T47D (cell line): ENCODE measurements around the gene SFPQ.
"Not testable (repeated sequence)": the region's sequence is repeated elsewhere in the genome, so short reads cannot be mapped to it uniquely, and the experiment has no call there.

Experiments used
- DNase-seq, 2 experiments: peaks; one replicate each; pipeline versions ENCODE4 v3.0.0 to v3.0.0-alpha.2; 2011 to 2012; ENCODE audit warnings: low read depth in 1 of 2, low spot score in 1 of 2
- JUND ChIP-seq: IDR thresholded peaks from 2 replicates; pipeline ENCODE4 v1.6.1; 2012; ENCODE audit warnings: low read depth
- in situ Hi-C: cut with HindIII; loops from 2 replicates; pipeline ENCODE4 v1.10.0; 2016; ENCODE audit warnings: low sequenced_read_pairs, low pct_unique_long_range_greater_than_20kb

Gene SFPQ

GRCh38 chr1:35192853-35193664 is at the start of gene SFPQ:
TSS of gene SFPQ (minus strand) at chr1:35193145. CDS start at chr1:35193049, 96 bp downstream.
- TF ChIP-seq JUND: no peak
- in situ Hi-C loops: no loop called here
- peak; percentile 97 to 98 for DNase-seq

- DNase-seq, in situ Hi-C loops: not testable (repeated sequence)
These were observed 43.8 kb upstream of the SFPQ start for GRCh38 chr1:35236772-35237171.

GRCh38 chr1:35231287-35231686 is 38.3 kb upstream of the SFPQ start:
- no peak for TF ChIP-seq JUND
- in situ Hi-C loops: no loop called here

GRCh38 chr1:35229587-35230360 is 36.8 kb upstream of the SFPQ start:
- no peak for TF ChIP-seq JUND
- in situ Hi-C loops: no loop called here
- DNase-seq: no peak

More at GRCh38 chr1:35231287-35231686, 38.3 kb upstream of the SFPQ start:
- no peak for DNase-seq

- in situ Hi-C loops: no loop called here
- DNase-seq: no peak
- TF ChIP-seq JUND: no peak
These were observed 33.6 kb upstream of the SFPQ start for GRCh38 chr1:35226546-35226945.

- TF ChIP-seq JUND: no peak
- DNase-seq: no peak
- in situ Hi-C loops: no loop called here
These were observed 30.2 kb upstream of the SFPQ start for GRCh38 chr1:35223084-35223630.

GRCh38 chr1:35222322-35223083 is 29.6 kb upstream of the SFPQ start:
- no peak for DNase-seq
- TF ChIP-seq JUND: no peak
- in situ Hi-C loops: no loop called here

- TF ChIP-seq JUND: no peak
- peak in 1 of 2 experiments; percentile 36 for DNase-seq
- in situ Hi-C loops: no loop called here
These were observed 28.0 kb upstream of the SFPQ start for GRCh38 chr1:35220976-35221375.

- in situ Hi-C loops: no loop called here
- TF ChIP-seq JUND: no peak
- peak in 1 of 2 experiments; percentile 26 for DNase-seq
These were observed 22.4 kb upstream of the SFPQ start for GRCh38 chr1:35215346-35215745.

GRCh38 chr1:35211120-35211414 is 18.1 kb upstream of the SFPQ start:
- no peak for TF ChIP-seq JUND
- in situ Hi-C loops: no loop called here
- no peak for DNase-seq

GRCh38 chr1:35210321-35211119 is 17.6 kb upstream of the SFPQ start:
- in situ Hi-C loops: no loop called here
- DNase-seq: no peak
- TF ChIP-seq JUND: no peak

- in situ Hi-C loops: no loop called here
- no peak for DNase-seq
- TF ChIP-seq JUND: no peak
These were observed 10.3 kb upstream of the SFPQ start for GRCh38 chr1:35203295-35203694.
